ENCODE results near the gene NFX1.

Gene NFX1

GRCh38 chr9:33265211-33265865, 25.0 kb upstream of the NFX1 start:
- no peak for DNase-seq (ENCODE audit: low read depth in 1 of 2, low spot score in 1 of 2)

- no peak for DNase-seq (ENCODE audit: low read depth in 1 of 2, low spot score in 1 of 2)
These were observed 23.1 kb upstream of the NFX1 start for GRCh38 chr9:33267151-33267767.

GRCh38 chr9:33270146-33270545, 20.2 kb upstream of the NFX1 start:
- no peak for DNase-seq (ENCODE audit: low read depth in 1 of 2, low spot score in 1 of 2)

GRCh38 chr9:33272061-33272460, 18.3 kb upstream of the NFX1 start:
- DNase-seq (ENCODE audit: low read depth in 1 of 2, low spot score in 1 of 2) = no peak

GRCh38 chr9:33273266-33273971, 16.9 kb upstream of the NFX1 start:
- no peak for DNase-seq (ENCODE audit: low read depth in 1 of 2, low spot score in 1 of 2)

GRCh38 chr9:33273972-33274328, 16.4 kb upstream of the NFX1 start:
- no peak for DNase-seq (ENCODE audit: low read depth in 1 of 2, low spot score in 1 of 2)

- no peak for DNase-seq (ENCODE audit: low read depth in 1 of 2, low spot score in 1 of 2)
These were observed 12.8 kb upstream of the NFX1 start for GRCh38 chr9:33277484-33277883.

- no peak for DNase-seq (ENCODE audit: low read depth in 1 of 2, low spot score in 1 of 2)
These were observed 4.8 kb upstream of the NFX1 start for GRCh38 chr9:33285502-33285901.

- no peak for DNase-seq (ENCODE audit: low read depth in 1 of 2, low spot score in 1 of 2)
These were observed 3.2 kb upstream of the NFX1 start for GRCh38 chr9:33287087-33287490.

- DNase-seq (ENCODE audit: low read depth in 1 of 2, low spot score in 1 of 2) = no peak
These were observed 2.1 kb upstream of the NFX1 start for GRCh38 chr9:33288235-33288634.

- no peak for DNase-seq (ENCODE audit: low read depth in 1 of 2, low spot score in 1 of 2)
These were observed 1.4 kb upstream of the NFX1 start for GRCh38 chr9:33288828-33289483.

GRCh38 chr9:33289496-33289895, 820 bp upstream of the NFX1 start:
- peak in 1 of 2 donors; percentile 18 for DNase-seq (ENCODE audit: low read depth in 1 of 2, low spot score in 1 of 2)

GRCh38 chr9:33289936-33290246, 425 bp upstream of the NFX1 start:
- no peak for DNase-seq (ENCODE audit: low read depth in 1 of 2, low spot score in 1 of 2)

GRCh38 chr9:33291031-33291397, 698 bp downstream of the NFX1 start:
- DNase-seq (ENCODE audit: low read depth in 1 of 2, low spot score in 1 of 2) = no peak

- no peak for DNase-seq (ENCODE audit: low read depth in 1 of 2, low spot score in 1 of 2)
These were observed 1.6 kb downstream of the NFX1 start for GRCh38 chr9:33291901-33292300.

- no peak for DNase-seq (ENCODE audit: low read depth in 1 of 2, low spot score in 1 of 2)
These were observed 3.5 kb downstream of the NFX1 start for GRCh38 chr9:33293782-33294181.

GRCh38 chr9:33294670-33295432, 4.5 kb downstream of the NFX1 start:
- DNase-seq (ENCODE audit: low read depth in 1 of 2, low spot score in 1 of 2) = no peak

- DNase-seq (ENCODE audit: low read depth in 1 of 2, low spot score in 1 of 2) = no peak
These were observed 5.3 kb downstream of the NFX1 start for GRCh38 chr9:33295571-33295970.

- DNase-seq (ENCODE audit: low read depth in 1 of 2, low spot score in 1 of 2) = no peak
These were observed 7.1 kb downstream of the NFX1 start for GRCh38 chr9:33297432-33297831.

- no peak for DNase-seq (ENCODE audit: low read depth in 1 of 2, low spot score in 1 of 2)
These were observed 10.2 kb downstream of the NFX1 start for GRCh38 chr9:33300546-33300945.

GRCh38 chr9:33304362-33304761, 14.0 kb downstream of the NFX1 start:
- no peak for DNase-seq (ENCODE audit: low read depth in 1 of 2, low spot score in 1 of 2)

- DNase-seq (ENCODE audit: low read depth in 1 of 2, low spot score in 1 of 2) = no peak
These were observed 15.7 kb downstream of the NFX1 start for GRCh38 chr9:33306037-33306436.

Data from stimulated activated CD4-positive, alpha-beta T cell treated with anti-CD3 and anti-CD28 coated beads, Interleukin-15, amount 100 ng/mL, for 1 hour (primary cell).